Fibroblast of lung (primary cell): ENCODE results near the gene CFAP45. TPM values are rescaled to one million over a fixed set of nuclear protein-coding genes. Genes with fewer than 3 reads are reported as not detected.

Experiments used
- DNase-seq, 2 donors: peaks; one replicate each; pipeline versions ENCODE4 v3.0.0 to v3.0.0-alpha.2; 2010; ENCODE audit warnings: low read depth in 2 of 2
- H2AFZ ChIP-seq: 2 replicates; pipeline ENCODE4 v1.5.1; 2012; ENCODE audit warnings: low read length, control low read depth, inconsistent platforms
- H3K27ac ChIP-seq: 2 replicates; pipeline ENCODE4 v1.5.1; 2011; ENCODE audit warnings: low read length, control low read depth; ENCODE audit not compliant: insufficient read depth
- H3K27me3 ChIP-seq: 2 replicates; pipeline ENCODE4 v1.5.1; 2011; ENCODE audit warnings: mild to moderate bottlenecking, low read length; ENCODE audit not compliant: control insufficient read depth, insufficient read depth
- H3K36me3 ChIP-seq: 2 replicates; pipeline ENCODE4 v1.5.1; 2011; ENCODE audit warnings: low read length; ENCODE audit not compliant: control insufficient read depth, insufficient read depth
- H3K4me1 ChIP-seq: 2 replicates; pipeline ENCODE4 v1.5.1; 2011; ENCODE audit warnings: low read length; ENCODE audit not compliant: control insufficient read depth, insufficient read depth; ENCODE audit errors: extremely low read depth
- H3K4me2 ChIP-seq: 2 replicates; pipeline ENCODE4 v1.5.1; 2011; ENCODE audit warnings: low read length, control low read depth; ENCODE audit not compliant: insufficient read depth; ENCODE audit errors: extremely low read depth
- H3K4me3 ChIP-seq, 4 experiments: fragments of 200-600 bp in 1 of 4; sonication (generic) in 1 of 4; replicated peaks in 1 of 4; 2 replicates each; pipeline ENCODE4 v1.5.1; 2011 to 2016; ENCODE audit warnings: low read length in 4 of 4, low read depth in 3 of 4, mild to moderate bottlenecking in 3 of 4, control low read depth in 2 of 4, inconsistent platforms in 1 of 4, mixed read lengths in 1 of 4; ENCODE audit not compliant: insufficient read depth in 1 of 4; ENCODE audit errors: control extremely low read depth in 1 of 4
- H3K79me2 ChIP-seq: 2 replicates; pipeline ENCODE4 v1.5.1; 2012; ENCODE audit warnings: mild to moderate bottlenecking, low read length, inconsistent platforms; ENCODE audit not compliant: control insufficient read depth, insufficient read depth
- H3K9ac ChIP-seq: 2 replicates; pipeline ENCODE4 v1.5.1; 2011; ENCODE audit warnings: mild to moderate bottlenecking, low read length, control low read depth; ENCODE audit not compliant: insufficient read depth
- H3K9me3 ChIP-seq: 2 replicates; pipeline ENCODE4 v1.5.1; 2012; ENCODE audit warnings: low read depth, low read length; ENCODE audit not compliant: control insufficient read depth, insufficient read depth
- H4K20me1 ChIP-seq: 2 replicates; pipeline ENCODE4 v1.5.1; 2011; ENCODE audit warnings: low read length; ENCODE audit not compliant: control insufficient read depth, insufficient read depth; ENCODE audit errors: extremely low read depth
- CTCF ChIP-seq, 2 donors: IDR thresholded peaks in 1 of 2; conservative IDR thresholded peaks in 1 of 2; 1 replicate in 1 of 2; 2 replicates in 1 of 2; pipeline ENCODE4 v1.5.1; 2011 to 2012; ENCODE audit warnings: low read length in 2 of 2, control low read depth in 1 of 2, inconsistent platforms in 1 of 2, low read depth in 1 of 2, mild to moderate bottlenecking in 1 of 2
- EZH2 ChIP-seq: IDR thresholded peaks from 2 replicates; pipeline ENCODE4 v1.5.1; 2012; ENCODE audit warnings: low read length, control low read depth, mild to moderate bottlenecking; ENCODE audit errors: missing control alignments
- polyA plus RNA-seq, 2 donors: library from polyadenylated mRNA; depleted of rRNA in 1 of 2; stranded (reverse) in 1 of 2; unstranded in 1 of 2; fragments of >200 nt; gene quantifications; 2 replicates each; pipeline ENCODE4 v1.2.1, GENCODE V29; 2011 to 2012; ENCODE audit warnings: missing spikeins in 1 of 2
- total RNA-seq: library from RNA; depleted of rRNA; stranded (reverse); fragments of >200 nt; gene quantifications from 2 replicates; pipeline ENCODE4 v1.2.1, GENCODE V29; 2014

The CFAP45 gene
- total and polyA plus RNA-seq, 2 donors (not counting 1 experiment from before 2014, with no cell fraction given) = 1.2 to 1.5 TPM

- Histone ChIP-seq H3K9me3 (no peaks in the 10 kb centered on the region), H3K27me3 (no peaks in the 10 kb centered on the region), H4K20me1 (no peaks in the 10 kb centered on the region), H3K4me1 (peaks cover 2% of the 10 kb centered on the region), H3K27ac (no peak overlapping the region), H3K36me3 (no peaks in the 10 kb centered on the region), H3K9ac (no peak overlapping the region), H3K4me3 (no peak overlapping the region), H2AFZ (no peak overlapping the region), H3K4me2 (no peak overlapping the region), H3K79me2 (no peaks in the 10 kb centered on the region)
- TF ChIP-seq CTCF (conservative IDR thresholded peaks at IDR 0.05 in 1 of 2, IDR thresholded peaks at IDR 0.05 in 1 of 2; ENCODE audit: low read depth in 1 of 2, low read length in 2 of 2) (no peak), EZH2 (no peak)
- no peak for DNase-seq
Measured at GRCh38 chr1:159830722-159831121, 69.2 kb downstream of the CFAP45 start.

- H4K20me1 ChIP-seq = no peaks in the 10 kb centered on the region
- no peaks in the 10 kb centered on the region for H3K9me3 ChIP-seq
- no peak overlapping the region for H3K27ac ChIP-seq
- H3K4me2 ChIP-seq = peak overlapping the region; percentile 35
- H3K4me3 ChIP-seq = no peak overlapping the region
- H3K27me3 ChIP-seq = no peaks in the 10 kb centered on the region
- H3K79me2 ChIP-seq = no peaks in the 10 kb centered on the region
- TF ChIP-seq CTCF (conservative IDR thresholded peaks at IDR 0.05 in 1 of 2, IDR thresholded peaks at IDR 0.05 in 1 of 2; ENCODE audit: low read depth in 1 of 2, low read length in 2 of 2) (no peak), EZH2 (no peak)
- peaks cover 2% of the 10 kb centered on the region for H3K4me1 ChIP-seq
- no peak overlapping the region for H2AFZ ChIP-seq
- no peaks in the 10 kb centered on the region for H3K36me3 ChIP-seq
- no peak overlapping the region for H3K9ac ChIP-seq
- peak; percentile 79 to 86 for DNase-seq
Measured at GRCh38 chr1:159829822-159830465, 70.0 kb downstream of the CFAP45 start.

GRCh38 chr1:159829273-159829634 lies 70.7 kb downstream of the CFAP45 start:
- no peak overlapping the region for H3K4me2 ChIP-seq
- no peak overlapping the region for H3K4me3 ChIP-seq
- no peaks in the 10 kb centered on the region for H4K20me1 ChIP-seq
- no peaks in the 10 kb centered on the region for H3K27me3 ChIP-seq
- H3K9me3 ChIP-seq = no peaks in the 10 kb centered on the region
- H3K4me1 ChIP-seq = peaks cover 2% of the 10 kb centered on the region
- no peak overlapping the region for H3K27ac ChIP-seq
- H3K9ac ChIP-seq = no peak overlapping the region
- DNase-seq = no peak
- H2AFZ ChIP-seq = no peak overlapping the region
- no peaks in the 10 kb centered on the region for H3K36me3 ChIP-seq
- peak in 1 of 2 donors; percentile 11 for TF ChIP-seq CTCF (conservative IDR thresholded peaks at IDR 0.05 in 1 of 2, IDR thresholded peaks at IDR 0.05 in 1 of 2; ENCODE audit: low read depth in 1 of 2, low read length in 2 of 2)
- TF ChIP-seq EZH2 = no peak
- H3K79me2 ChIP-seq = no peaks in the 10 kb centered on the region
